GM12874 (cell line): ENCODE data around the gene OSBP2.
A peak's percentile ranks its signal among the peaks of the same experiment; 100 is the strongest.

ENCODE experiments used
- CTCF ChIP-seq: IDR thresholded peaks from 2 replicates; pipeline ENCODE4 v1.5.1; 2011; ENCODE audit warnings: low read depth, mild to moderate bottlenecking, control low read depth, low read length, moderate library complexity; ENCODE audit not compliant: insufficient read depth

Gene OSBP2

GRCh38 chr22:30943368-30943767, 248.7 kb downstream of the OSBP2 start:
- no peak for TF ChIP-seq CTCF

DNA sequence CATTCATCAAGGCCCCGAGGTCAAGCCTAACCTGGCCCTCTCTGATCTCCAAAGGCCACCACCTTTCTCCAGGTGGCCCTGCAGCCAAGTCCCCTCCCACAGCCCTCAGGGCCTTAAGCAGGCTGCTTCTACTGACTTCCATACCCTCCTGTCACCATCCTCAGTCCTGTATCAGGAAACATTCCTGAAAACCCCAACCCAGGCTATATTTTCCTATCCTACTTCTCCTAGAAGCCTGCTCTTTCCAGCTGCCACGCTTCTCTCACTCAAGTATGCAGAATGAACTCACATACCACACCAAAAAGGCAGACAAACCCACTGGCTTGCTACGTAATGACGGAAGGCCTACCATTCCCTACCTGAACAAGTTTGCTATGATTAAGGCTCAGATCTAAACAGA, 250.3 kb downstream of the OSBP2 start:
- TF ChIP-seq CTCF: no peak

DNA sequence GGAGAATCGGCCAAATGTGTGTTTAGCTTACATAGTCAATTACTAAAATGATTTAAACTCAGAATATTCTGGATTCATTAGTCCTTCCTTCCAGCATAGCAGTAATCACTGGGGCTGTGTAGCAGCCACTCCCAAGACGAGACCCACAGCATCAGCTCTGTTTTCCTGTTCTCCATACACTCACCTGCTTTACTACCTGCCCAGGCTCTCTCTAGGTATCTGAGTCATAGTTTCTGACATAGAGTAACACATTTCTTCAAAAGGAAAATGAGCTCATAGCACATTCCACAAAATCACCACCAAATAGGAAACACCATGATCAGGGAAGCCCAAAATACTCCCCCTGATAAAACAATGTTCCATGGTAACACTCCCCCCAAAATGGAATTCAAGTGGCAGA, 251.0 kb downstream of the OSBP2 start:
- TF ChIP-seq CTCF: no peak

DNA sequence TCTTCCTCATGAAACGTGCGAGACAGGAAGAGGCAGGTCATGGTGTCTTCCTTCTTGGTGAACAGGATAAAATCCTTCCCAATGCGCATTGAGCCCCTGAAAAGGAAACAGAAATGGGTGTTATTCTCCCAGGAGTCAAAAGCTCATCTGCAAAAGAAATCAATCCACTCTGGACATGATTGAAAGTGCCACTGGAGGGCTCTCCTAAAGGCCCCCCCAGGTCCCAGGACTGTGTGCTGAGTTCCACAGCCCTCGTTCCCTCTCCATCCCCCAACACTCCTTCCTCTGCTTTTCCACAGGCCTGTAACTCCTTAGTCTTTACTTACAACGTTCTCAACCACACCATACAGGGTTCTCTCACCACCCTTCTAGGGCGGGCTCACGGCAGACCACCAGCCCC, 251.7 kb downstream of the OSBP2 start:
- TF ChIP-seq CTCF: no peak

DNA sequence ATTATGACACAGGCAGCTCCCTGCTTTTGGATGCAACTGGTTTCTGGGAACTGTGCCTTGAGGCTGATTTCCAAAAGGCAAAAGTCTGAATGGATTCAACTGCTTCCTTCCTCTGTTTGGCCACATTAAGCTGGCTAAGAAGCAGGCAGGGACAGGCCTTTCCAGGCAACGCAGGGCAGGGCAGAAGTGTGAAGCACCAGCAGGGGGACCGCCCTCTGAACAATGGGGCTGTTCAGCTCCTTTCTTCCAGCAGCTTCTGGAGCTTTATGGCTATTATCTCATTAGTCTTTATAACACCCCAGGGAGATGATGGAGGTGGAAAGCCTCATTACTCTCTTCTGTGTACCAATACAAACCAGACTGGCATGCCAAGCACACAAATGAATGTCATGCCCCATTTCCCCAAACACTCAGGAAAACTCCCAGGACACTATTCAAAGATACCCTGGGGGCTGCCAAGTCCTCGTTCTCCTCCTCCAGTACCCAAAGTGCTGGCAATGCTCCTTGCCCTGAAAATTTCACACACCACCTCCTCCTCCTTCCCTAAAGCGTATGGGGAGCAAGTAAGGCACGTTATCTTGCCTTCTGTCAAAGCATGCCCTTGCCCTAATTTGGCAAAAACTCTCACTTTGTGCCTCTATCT, 252.6 kb downstream of the OSBP2 start:
- no peak for TF ChIP-seq CTCF

DNA sequence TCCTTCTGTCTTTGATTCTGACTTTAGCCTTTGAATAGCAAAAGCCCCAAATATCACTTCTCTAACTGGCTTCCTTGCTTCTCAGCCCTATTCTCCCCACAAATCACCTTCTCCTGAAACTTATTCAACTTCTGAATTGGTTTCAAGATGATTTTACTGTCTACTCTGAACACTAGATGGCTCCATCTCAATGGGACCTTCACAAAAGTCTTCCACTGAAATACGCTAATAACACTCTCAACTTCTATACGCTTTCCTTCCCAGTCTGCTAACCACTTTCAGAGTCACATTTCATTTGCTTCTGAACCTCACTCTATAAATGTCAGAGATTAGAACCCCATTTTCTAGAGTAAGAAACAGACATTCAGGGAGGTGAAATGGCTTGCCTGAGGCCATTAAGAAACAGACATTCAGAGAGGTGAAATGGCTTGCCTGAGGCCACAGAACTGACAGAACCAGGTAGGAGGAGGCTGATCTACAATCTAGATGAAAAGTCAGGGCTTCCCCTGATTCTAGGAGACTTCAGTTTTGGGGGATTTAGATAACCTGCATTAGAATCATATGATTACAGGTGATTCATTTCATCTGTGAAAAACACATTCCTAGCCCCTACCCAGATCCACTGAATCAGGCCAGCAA, 253.3 kb downstream of the OSBP2 start:
- TF ChIP-seq CTCF: peak; percentile 21; the same call in 1 of the 2 replicates

GRCh38 chr22:30948930-30949342, 254.3 kb downstream of the OSBP2 start:
- TF ChIP-seq CTCF: no peak
